ENCODE measurements around the gene ARHGEF33. TPM values are rescaled to one million over a fixed set of nuclear protein-coding genes. Genes with fewer than 3 reads are reported as not detected.

ARHGEF33 gene
- total RNA-seq, 2 donors from 2014 or later: 0.32 to 0.35 TPM

GRCh38 chr2:38922902-38923301, 33.2 kb downstream of the ARHGEF33 start:
- Histone ChIP-seq H3K4me1 (no peaks in the 10 kb centered on the region), H3K4me3 (no peak overlapping the region), H3K27me3 (no peaks in the 10 kb centered on the region), H3K27ac (no peak overlapping the region), H3K36me3 (no peaks in the 10 kb centered on the region), H3K9ac (ENCODE audit: low read depth in 2 of 2, low read length in 2 of 2) (no peak overlapping the region), H3K9me3 (no peaks in the 10 kb centered on the region)
- DNase-seq: no peak
- intact Hi-C loops (cut with DNase I): no loop called here
- TF ChIP-seq, protein P1, sequence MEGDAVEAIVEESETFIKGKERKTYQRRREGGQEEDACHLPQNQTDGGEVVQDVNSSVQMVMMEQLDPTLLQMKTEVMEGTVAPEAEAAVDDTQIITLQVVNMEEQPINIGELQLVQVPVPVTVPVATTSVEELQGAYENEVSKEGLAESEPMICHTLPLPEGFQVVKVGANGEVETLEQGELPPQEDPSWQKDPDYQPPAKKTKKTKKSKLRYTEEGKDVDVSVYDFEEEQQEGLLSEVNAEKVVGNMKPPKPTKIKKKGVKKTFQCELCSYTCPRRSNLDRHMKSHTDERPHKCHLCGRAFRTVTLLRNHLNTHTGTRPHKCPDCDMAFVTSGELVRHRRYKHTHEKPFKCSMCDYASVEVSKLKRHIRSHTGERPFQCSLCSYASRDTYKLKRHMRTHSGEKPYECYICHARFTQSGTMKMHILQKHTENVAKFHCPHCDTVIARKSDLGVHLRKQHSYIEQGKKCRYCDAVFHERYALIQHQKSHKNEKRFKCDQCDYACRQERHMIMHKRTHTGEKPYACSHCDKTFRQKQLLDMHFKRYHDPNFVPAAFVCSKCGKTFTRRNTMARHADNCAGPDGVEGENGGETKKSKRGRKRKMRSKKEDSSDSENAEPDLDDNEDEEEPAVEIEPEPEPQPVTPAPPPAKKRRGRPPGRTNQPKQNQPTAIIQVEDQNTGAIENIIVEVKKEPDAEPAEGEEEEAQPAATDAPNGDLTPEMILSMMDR (IDR thresholded peaks at IDR 0.05): no peak

GRCh38 chr2:38925982-38926381, 36.3 kb downstream of the ARHGEF33 start:
- intact Hi-C loops (cut with DNase I): no loop called here
- Histone ChIP-seq H3K9ac (ENCODE audit: low read depth in 2 of 2, low read length in 2 of 2) (no peak overlapping the region), H3K9me3 (no peaks in the 10 kb centered on the region), H3K27ac (no peak overlapping the region), H3K27me3 (no peaks in the 10 kb centered on the region), H3K4me1 (no peaks in the 10 kb centered on the region), H3K36me3 (no peaks in the 10 kb centered on the region), H3K4me3 (no peak overlapping the region)
- TF ChIP-seq, protein P1 (IDR thresholded peaks at IDR 0.05): no peak
- no peak for DNase-seq

- Histone ChIP-seq H3K9ac (ENCODE audit: low read depth in 2 of 2, low read length in 2 of 2) (no peak overlapping the region), H3K36me3 (no peaks in the 10 kb centered on the region), H3K9me3 (no peaks in the 10 kb centered on the region), H3K27ac (no peak overlapping the region), H3K4me1 (no peaks in the 10 kb centered on the region), H3K27me3 (no peaks in the 10 kb centered on the region), H3K4me3 (no peak overlapping the region)
- intact Hi-C loops (cut with DNase I): no loop called here
- DNase-seq: no peak
- TF ChIP-seq, protein P1 (IDR thresholded peaks at IDR 0.05): no peak
Measured at GRCh38 chr2:38930600-38930999, 40.9 kb downstream of the ARHGEF33 start.

- H3K9ac ChIP-seq (ENCODE audit: low read depth in 2 of 2, low read length in 2 of 2): no peak overlapping the region
- no peaks in the 10 kb centered on the region for H3K4me1 ChIP-seq
- TF ChIP-seq, protein P1 (IDR thresholded peaks at IDR 0.05): no peak
- DNase-seq: no peak
- intact Hi-C loops (cut with DNase I): no loop called here
- H3K27me3 ChIP-seq: no peaks in the 10 kb centered on the region
- H3K36me3 ChIP-seq: no peaks in the 10 kb centered on the region
- H3K9me3 ChIP-seq: no peaks in the 10 kb centered on the region
- no peak overlapping the region for H3K4me3 ChIP-seq
- no peak overlapping the region for H3K27ac ChIP-seq
Measured at GRCh38 chr2:38932586-38932985, 42.9 kb downstream of the ARHGEF33 start.

DNA sequence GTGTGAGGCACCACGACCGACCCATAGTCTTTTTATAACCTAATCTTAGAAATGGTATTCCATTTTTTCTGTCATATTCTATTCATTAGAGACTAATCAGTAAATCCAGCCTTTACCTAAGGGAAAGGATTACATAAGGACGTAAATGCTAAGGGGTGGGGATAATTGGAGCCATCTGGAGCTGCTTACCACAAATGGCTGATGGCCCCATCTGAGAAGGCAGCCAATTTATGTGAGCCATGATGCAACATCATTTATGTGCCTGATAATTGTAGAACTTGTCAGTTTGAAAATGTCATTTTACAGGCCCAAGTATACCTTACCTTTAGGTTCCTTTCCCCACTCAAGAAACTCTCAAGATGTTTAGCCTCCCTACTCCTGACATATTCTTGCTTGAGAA, 44.0 kb downstream of the ARHGEF33 start:
- no peak overlapping the region for H3K9ac ChIP-seq (ENCODE audit: low read depth in 2 of 2, low read length in 2 of 2)
- no peaks in the 10 kb centered on the region for H3K36me3 ChIP-seq

More for the DNA sequence above, 44.0 kb downstream of the ARHGEF33 start:
- H3K4me1 ChIP-seq: no peaks in the 10 kb centered on the region
- DNase-seq: no peak
- H3K4me3 ChIP-seq: no peak overlapping the region
- intact Hi-C loops (cut with DNase I): no loop called here
- H3K27ac ChIP-seq: no peak overlapping the region
- H3K9me3 ChIP-seq: no peaks in the 10 kb centered on the region
- TF ChIP-seq, protein P1 (IDR thresholded peaks at IDR 0.05): no peak
- no peaks in the 10 kb centered on the region for H3K27me3 ChIP-seq

Data from colonic mucosa (tissue), 4 donors.